Neural cell (in vitro differentiated cells): ENCODE measurements around the gene ADARB2.

Experiments
- CTCF ChIP-seq: fragments of 450-650 bp; IDR thresholded peaks from 2 replicates; pipeline ENCODE4 v1.5.1; 2014; ENCODE audit warnings: antibody characterized with exemption, mild to moderate bottlenecking, moderate library complexity; ENCODE audit not compliant: poor library complexity, severe bottlenecking
- EP300 ChIP-seq: fragments of 450-650 bp; conservative IDR thresholded peaks from 2 replicates; pipeline ENCODE4 v1.6.1; 2014; ENCODE audit warnings: antibody characterized with exemption, mild to moderate bottlenecking, moderate library complexity; ENCODE audit not compliant: poor library complexity, severe bottlenecking
- EZH2 ChIP-seq: fragments of 200-600, 300-800 bp; shearing (Covaris generic), sonication (generic); IDR thresholded peaks from 2 replicates; pipeline ENCODE4 v1.6.1; 2014; ENCODE audit warnings: antibody characterized with exemption, low read length, borderline replicate concordance, mild to moderate bottlenecking; ENCODE audit not compliant: insufficient read depth, poor library complexity, severe bottlenecking

GRCh38 chr10:1552881-1553670 is 184.2 kb downstream of the ADARB2 start:
- TF ChIP-seq CTCF = no peak
- no peak for TF ChIP-seq EP300
- no peak for TF ChIP-seq EZH2
